BLaER1 treated with 17β-estradiol and CSF1 and Interleukin-3, amounts not matched to agents 10 nM and 100 nM (cell line): ENCODE measurements around the gene DNLZ.

Source experiments
- H3K27ac ChIP-seq, 11 experiments: shearing (Covaris generic); formaldehyde crosslinking; 2 replicates each; pipeline ENCODE4 v1.8.1; 2022
- H3K27me3 ChIP-seq, 11 experiments: shearing (Covaris generic); formaldehyde crosslinking; 2 replicates each; pipeline ENCODE4 v1.8.1; 2022
- H3K36me3 ChIP-seq, 11 experiments: shearing (Covaris generic); formaldehyde crosslinking; 2 replicates each; pipeline ENCODE4 v1.8.1; 2022
- H3K4me1 ChIP-seq, 10 experiments: shearing (Covaris generic); formaldehyde crosslinking; 2 replicates each; pipeline ENCODE4 v1.8.1; 2022
- H3K4me2 ChIP-seq, 11 experiments: shearing (Covaris generic); formaldehyde crosslinking; 2 replicates each; pipeline ENCODE4 v1.8.1; 2022
- H3K4me3 ChIP-seq, 10 experiments: shearing (Covaris generic); formaldehyde crosslinking; 2 replicates each; pipeline ENCODE4 v1.8.1; 2022
- H3K9ac ChIP-seq, 11 experiments: shearing (Covaris generic); formaldehyde crosslinking; 2 replicates each; pipeline ENCODE4 v1.8.1; 2022
- H3K9me3 ChIP-seq, 11 experiments: shearing (Covaris generic); formaldehyde crosslinking; replicated peaks in 1 of 11; 2 replicates each; pipeline ENCODE4 v1.8.1; 2022
- H4K20me1 ChIP-seq, 11 experiments: shearing (Covaris generic); formaldehyde crosslinking; 2 replicates each; pipeline ENCODE4 v1.8.1; 2022
- Cebpa-rat ChIP-seq, 11 experiments: shearing (Covaris generic); IDR thresholded peaks; 2 replicates each; pipeline ENCODE4 v1.8.1; 2022

Gene DNLZ

DNA sequence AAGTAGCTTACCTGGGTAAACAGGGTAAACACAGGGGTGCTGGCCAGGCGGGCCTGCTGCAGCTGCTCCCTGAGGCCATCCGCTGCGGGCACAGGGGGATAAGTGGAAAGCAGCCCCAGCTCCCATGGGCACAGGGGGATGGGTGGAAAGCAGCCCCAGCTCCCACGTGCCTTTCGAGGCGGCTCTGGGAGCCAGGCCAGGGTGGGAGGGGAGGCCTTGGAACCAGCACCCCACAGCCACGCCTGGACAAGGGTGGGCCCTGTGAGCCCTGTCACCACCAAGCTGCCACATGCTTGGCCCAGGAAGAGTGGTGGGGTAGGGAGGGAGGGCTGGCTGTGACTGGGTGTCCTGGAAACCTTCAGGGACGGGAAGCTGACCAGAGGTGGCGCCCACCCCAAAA is 17.8 kb upstream of the DNLZ start:
- no peak overlapping the region for H3K27ac ChIP-seq
- no peak overlapping the region for H3K9ac ChIP-seq
- H3K27me3 ChIP-seq, result no peaks in the 10 kb centered on the region
- H3K4me2 ChIP-seq, result no peak overlapping the region
- H3K36me3 ChIP-seq, result peaks cover 77 to 97% (median 85%) of the 10 kb centered on the region in 11 experiments
- no peaks in the 10 kb centered on the region for H3K9me3 ChIP-seq
- no peak for TF ChIP-seq Cebpa-rat (IDR thresholded peaks at IDR 0.05)
- peaks cover 20 to 36% (median 31%) of the 10 kb centered on the region in 10 experiments for H3K4me1 ChIP-seq
- H3K4me3 ChIP-seq, result no peak overlapping the region
- H4K20me1 ChIP-seq, result peaks cover 0 to 82% (median 45%) of the 10 kb centered on the region in 11 experiments; a peak in 17 of 22 replicates

- Histone ChIP-seq H3K4me3 (no peak overlapping the region), H3K27ac (no peak overlapping the region), H3K4me2 (no peak overlapping the region), H3K36me3 (peaks cover 69 to 97% (median 85%) of the 10 kb centered on the region in 11 experiments), H3K27me3 (no peaks in the 10 kb centered on the region), H3K4me1 (peaks cover 30 to 39% (median 35%) of the 10 kb centered on the region in 10 experiments), H3K9me3 (no peaks in the 10 kb centered on the region), H3K9ac (no peak overlapping the region), H4K20me1 (peaks cover 0 to 87% (median 45%) of the 10 kb centered on the region in 11 experiments; a peak in 17 of 22 replicates)
- no peak for TF ChIP-seq Cebpa-rat (IDR thresholded peaks at IDR 0.05)
Observed at GRCh38 chr9:136380381-136380780, 16.8 kb upstream of the DNLZ start.

- Histone ChIP-seq H3K4me1 (peaks cover 32 to 37% (median 35%) of the 10 kb centered on the region in 10 experiments), H3K9ac (no peak overlapping the region), H4K20me1 (peaks cover 0 to 87% (median 45%) of the 10 kb centered on the region in 11 experiments; a peak in 16 of 22 replicates), H3K27ac (no peak overlapping the region), H3K36me3 (peaks cover 64 to 97% (median 85%) of the 10 kb centered on the region in 11 experiments), H3K27me3 (no peaks in the 10 kb centered on the region), H3K9me3 (no peaks in the 10 kb centered on the region), H3K4me2 (no peak overlapping the region), H3K4me3 (no peak overlapping the region)
- TF ChIP-seq Cebpa-rat (IDR thresholded peaks at IDR 0.05), result no peak
Observed at GRCh38 chr9:136379891-136380290, 16.3 kb upstream of the DNLZ start.

- Histone ChIP-seq H3K9me3 (no peaks in the 10 kb centered on the region), H3K4me3 (no peak overlapping the region), H3K4me2 (no peak overlapping the region), H3K4me1 (peaks cover 32 to 39% (median 37%) of the 10 kb centered on the region in 10 experiments), H4K20me1 (peaks cover 0 to 83% (median 42%) of the 10 kb centered on the region in 11 experiments; a peak in 15 of 22 replicates), H3K9ac (no peak overlapping the region), H3K27ac (no peak overlapping the region), H3K36me3 (peaks cover 59 to 95% (median 82%) of the 10 kb centered on the region in 11 experiments), H3K27me3 (no peaks in the 10 kb centered on the region)
- TF ChIP-seq Cebpa-rat (IDR thresholded peaks at IDR 0.05), result no peak
Observed at GRCh38 chr9:136379401-136379800, 15.9 kb upstream of the DNLZ start.

DNA sequence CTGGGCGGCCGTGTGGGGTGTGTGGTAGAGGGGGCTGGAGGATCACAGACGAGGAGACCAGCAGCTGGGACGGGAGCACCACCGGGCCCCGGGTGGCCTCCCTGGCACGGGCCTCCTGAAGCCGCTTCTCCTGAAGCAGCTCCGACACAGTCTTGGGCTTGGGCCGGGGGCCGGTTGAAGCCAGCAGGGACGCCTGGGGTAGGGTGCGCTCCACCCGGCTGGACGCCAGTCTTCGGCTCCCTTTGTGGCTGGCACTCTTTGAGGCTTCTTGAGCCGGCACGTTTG is 15.4 kb upstream of the DNLZ start:
- no peak overlapping the region for H3K9ac ChIP-seq
- peaks cover 0 to 78% (median 39%) of the 10 kb centered on the region in 11 experiments; a peak in 13 of 22 replicates for H4K20me1 ChIP-seq
- H3K4me3 ChIP-seq, result no peak overlapping the region
- peaks cover 33 to 44% (median 41%) of the 10 kb centered on the region in 10 experiments for H3K4me1 ChIP-seq
- no peak overlapping the region for H3K27ac ChIP-seq
- TF ChIP-seq Cebpa-rat (IDR thresholded peaks at IDR 0.05), result no peak
- no peaks in the 10 kb centered on the region for H3K9me3 ChIP-seq
- peaks cover 55 to 95% (median 77%) of the 10 kb centered on the region in 11 experiments for H3K36me3 ChIP-seq
- H3K27me3 ChIP-seq, result no peaks in the 10 kb centered on the region
- no peak overlapping the region for H3K4me2 ChIP-seq

GRCh38 chr9:136378170-136379002 is 14.8 kb upstream of the DNLZ start:
- H3K9ac ChIP-seq, result peak overlapping the region in 4 of 11 experiments; percentile 6 to 57 (median 46); a peak in 5 of 22 replicates
- H3K27me3 ChIP-seq, result no peaks in the 10 kb centered on the region
- H3K27ac ChIP-seq, result peak overlapping the region in 4 of 11 experiments; percentile 51 to 92 (median 58); a peak in 2 of 22 replicates
- no peak overlapping the region for H3K4me3 ChIP-seq
- H3K4me1 ChIP-seq, result peaks cover 39 to 48% (median 47%) of the 10 kb centered on the region in 10 experiments
- H3K36me3 ChIP-seq, result peaks cover 49 to 92% (median 71%) of the 10 kb centered on the region in 11 experiments
- peaks cover 0 to 73% (median 39%) of the 10 kb centered on the region in 11 experiments; a peak in 13 of 22 replicates for H4K20me1 ChIP-seq
- H3K4me2 ChIP-seq, result peak overlapping the region in 6 of 11 experiments; percentile 72 to 95 (median 88); a peak in 9 of 22 replicates
- TF ChIP-seq Cebpa-rat (IDR thresholded peaks at IDR 0.05), result no peak
- no peaks in the 10 kb centered on the region for H3K9me3 ChIP-seq

DNA sequence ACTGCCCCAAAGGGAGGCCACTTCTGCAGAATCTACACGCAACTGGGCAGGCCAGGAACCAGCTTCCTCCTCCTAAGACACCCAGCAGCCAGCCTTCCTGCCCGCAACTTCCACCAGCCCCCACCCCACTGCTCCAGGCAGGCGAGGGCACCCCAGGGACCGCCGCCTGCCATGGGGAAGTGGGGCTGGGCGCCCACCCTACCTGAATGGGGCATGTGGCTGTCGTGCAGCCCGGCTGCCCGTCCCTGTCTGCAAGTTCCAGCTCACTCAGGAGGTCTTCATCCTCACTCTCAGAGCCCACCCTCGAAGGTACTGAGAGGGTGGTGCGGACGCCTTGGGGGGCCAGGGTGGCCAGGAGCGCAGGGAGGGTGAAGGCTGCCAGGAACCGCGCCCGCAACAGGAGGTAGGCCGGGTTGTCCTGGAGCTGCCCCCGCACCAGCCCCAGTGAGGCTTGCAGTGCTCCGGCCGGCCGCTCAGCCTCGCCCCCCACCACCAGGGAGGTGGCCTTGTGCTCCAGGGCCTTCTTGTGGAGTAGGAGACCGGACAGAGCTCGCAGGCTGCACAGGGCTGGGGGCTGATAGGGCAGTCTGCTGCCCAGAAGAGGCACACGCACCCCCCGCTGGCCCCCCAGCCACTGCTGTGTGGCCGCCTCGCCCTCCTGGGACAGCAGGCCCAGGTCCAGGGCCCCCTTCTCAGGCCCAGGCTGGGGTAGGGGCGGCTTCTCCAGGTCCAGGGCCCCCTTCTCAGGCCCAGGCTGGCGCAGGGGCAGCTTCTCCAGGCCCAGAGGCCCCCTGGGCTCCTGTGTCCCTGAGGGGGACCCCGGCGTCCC is 14.0 kb upstream of the DNLZ start:
- peak overlapping the region; percentile 57 to 95 (median 87) for H3K4me2 ChIP-seq
- no peak for TF ChIP-seq Cebpa-rat (IDR thresholded peaks at IDR 0.05)
- no peaks in the 10 kb centered on the region for H3K9me3 ChIP-seq
- peak overlapping the region in 10 of 11 experiments; percentile 36 to 66 (median 56); a peak in 17 of 22 replicates for H3K9ac ChIP-seq
- peaks cover 47 to 55% (median 52%) of the 10 kb centered on the region in 10 experiments for H3K4me1 ChIP-seq
- peak overlapping the region in 9 of 11 experiments; percentile 6 to 92 (median 56); a peak in 13 of 22 replicates for H3K27ac ChIP-seq
- peak overlapping the region in 1 of 10 experiments; percentile 52; a peak in 1 of 20 replicates for H3K4me3 ChIP-seq
- peaks cover 0 to 65% (median 33%) of the 10 kb centered on the region in 11 experiments; a peak in 12 of 22 replicates for H4K20me1 ChIP-seq
- H3K36me3 ChIP-seq, result peaks cover 41 to 84% (median 63%) of the 10 kb centered on the region in 11 experiments
- no peaks in the 10 kb centered on the region for H3K27me3 ChIP-seq

GRCh38 chr9:136376457-136376856 is 12.9 kb upstream of the DNLZ start:
- peak overlapping the region; percentile 57 to 95 (median 87) for H3K4me2 ChIP-seq
- H3K9me3 ChIP-seq, result no peaks in the 10 kb centered on the region
- peaks cover 0 to 63% (median 25%) of the 10 kb centered on the region in 11 experiments; a peak in 12 of 22 replicates for H4K20me1 ChIP-seq
- H3K27me3 ChIP-seq, result no peaks in the 10 kb centered on the region
- peaks cover 58 to 66% (median 63%) of the 10 kb centered on the region in 10 experiments for H3K4me1 ChIP-seq
- peak overlapping the region; percentile 36 to 66 (median 56); a peak in 19 of 22 replicates for H3K9ac ChIP-seq
- H3K36me3 ChIP-seq, result peaks cover 30 to 73% (median 58%) of the 10 kb centered on the region in 11 experiments
- no peak for TF ChIP-seq Cebpa-rat (IDR thresholded peaks at IDR 0.05)
- H3K4me3 ChIP-seq, result 0 out of 20 replicates have a peak overlapping the region, but pooled peaks of 1 of the 10 experiments have one; percentile 52
- H3K27ac ChIP-seq, result peak overlapping the region in 8 of 11 experiments; percentile 35 to 92 (median 58); a peak in 16 of 22 replicates
